Stimulated activated CD8-positive, alpha-beta memory T cell treated with anti-CD3 and anti-CD28 coated beads, Interleukin-4, amount 100 ng/mL, for 24 hours (primary cell): ENCODE measurements around the gene ADIPOQ.
A peak's percentile ranks its signal among the peaks of the same experiment; 100 is the strongest.
"Not testable (repeated sequence)": the region's sequence is repeated elsewhere in the genome, so short reads cannot be mapped to it uniquely, and the experiment has no call there.

ENCODE experiments used
- DNase-seq: peaks from one replicate; pipeline ENCODE4 v3.0.0-alpha.2; 2020; ENCODE audit warnings: low read depth

The ADIPOQ gene

DNA sequence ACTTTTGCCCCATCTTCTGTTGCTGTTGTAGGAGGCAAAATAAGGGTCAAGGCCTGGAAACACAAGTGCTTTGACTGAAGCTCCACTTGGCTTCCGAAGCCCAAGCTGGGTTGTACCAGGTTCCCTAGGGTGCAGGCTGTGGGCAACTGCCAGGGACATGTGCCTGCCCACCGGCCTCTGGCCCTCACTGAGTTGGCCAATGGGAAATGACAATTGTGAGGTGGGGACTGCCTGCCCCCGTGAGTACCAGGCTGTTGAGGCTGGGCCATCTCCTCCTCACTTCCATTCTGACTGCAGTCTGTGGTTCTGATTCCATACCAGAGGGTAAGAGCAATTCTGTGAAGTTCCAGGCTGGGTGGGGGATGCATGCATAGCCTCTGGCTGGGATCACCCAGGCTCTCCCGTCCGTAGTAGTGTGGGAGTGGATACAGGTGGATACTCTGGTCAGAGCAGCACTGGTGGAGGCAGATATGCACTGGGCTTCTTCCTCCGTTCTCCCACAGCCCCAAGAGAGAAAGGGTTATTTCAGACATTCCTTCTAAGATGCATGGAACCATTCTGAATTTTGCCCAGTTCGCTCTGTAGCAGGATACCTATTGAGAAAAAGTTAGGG lies at the start of gene ADIPOQ:
Gene ADIPOQ (plus strand): TSS at position 285 of the 613 bp plus-strand sequence. CDS start 10,349 bp downstream, outside the sequence.
- DNase-seq, result no peak

DNA sequence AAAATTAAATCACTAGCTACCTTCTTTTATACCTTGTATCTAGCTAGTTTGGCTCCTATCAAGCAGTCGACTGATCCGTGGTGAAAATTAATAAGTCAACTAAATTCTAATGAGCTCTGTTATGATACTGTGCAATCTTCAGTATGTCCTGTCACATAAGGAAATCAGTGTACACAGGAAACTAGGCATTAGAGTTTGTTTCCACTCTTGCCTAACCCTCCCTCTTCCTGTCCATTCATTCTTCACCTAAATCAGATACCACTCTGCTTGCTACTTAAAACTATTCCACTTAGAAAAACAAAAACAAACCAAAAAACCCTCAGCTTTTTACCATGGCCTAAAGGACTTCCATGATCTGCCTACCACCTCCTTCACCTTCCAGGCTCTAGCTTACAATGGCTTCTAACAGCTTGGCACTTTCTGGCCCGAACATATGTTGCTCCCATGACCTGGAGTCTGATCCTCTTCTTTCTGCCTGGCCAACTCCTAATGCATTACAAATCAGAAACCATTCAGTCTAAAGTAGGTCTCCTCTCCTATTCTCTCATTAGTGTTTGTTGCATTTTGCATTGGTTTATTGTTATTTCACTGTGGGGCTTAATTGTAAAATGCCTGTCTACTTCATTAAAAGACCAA lies 44.2 kb upstream of the ADIPOQ start:
- DNase-seq, result no peak

DNA sequence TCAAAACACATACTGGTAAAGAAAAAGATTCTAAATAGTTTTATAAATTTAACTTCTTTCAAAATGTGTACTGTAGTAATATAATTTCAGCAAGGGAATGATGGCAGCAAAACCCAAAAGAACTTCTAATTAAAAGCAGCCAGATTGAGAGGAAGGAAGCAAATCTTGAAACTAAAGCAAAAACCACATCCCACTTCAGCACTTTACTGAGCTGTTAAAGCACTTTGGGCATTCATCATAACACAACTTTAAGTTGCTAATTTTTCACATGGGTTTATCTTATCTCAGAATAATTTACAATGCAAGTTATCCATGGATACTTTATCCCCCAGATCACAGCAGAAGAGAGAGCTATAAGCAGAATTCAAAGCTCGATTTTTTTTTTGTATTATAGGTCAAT lies 42.2 kb upstream of the ADIPOQ start:
- no peak for DNase-seq

DNA sequence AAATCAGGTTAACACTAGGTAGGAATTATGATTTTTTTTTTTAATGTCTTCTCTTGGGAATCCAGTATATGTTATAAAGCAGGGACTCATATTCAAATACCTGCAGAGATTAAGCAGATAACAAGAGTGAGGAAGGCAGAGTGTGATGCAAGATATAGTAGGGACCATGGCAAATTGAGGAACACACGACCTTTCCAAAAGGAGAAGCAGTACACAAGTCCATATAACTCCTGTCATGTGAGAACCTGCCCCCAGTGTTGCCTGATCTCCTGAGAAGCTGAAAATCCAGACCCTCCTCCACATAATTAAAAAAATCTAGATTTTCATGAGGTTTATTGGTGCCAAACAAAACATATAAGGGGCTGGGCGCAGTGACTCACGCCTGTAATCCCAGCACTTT lies 39.8 kb upstream of the ADIPOQ start:
- DNase-seq, result no peak

DNA sequence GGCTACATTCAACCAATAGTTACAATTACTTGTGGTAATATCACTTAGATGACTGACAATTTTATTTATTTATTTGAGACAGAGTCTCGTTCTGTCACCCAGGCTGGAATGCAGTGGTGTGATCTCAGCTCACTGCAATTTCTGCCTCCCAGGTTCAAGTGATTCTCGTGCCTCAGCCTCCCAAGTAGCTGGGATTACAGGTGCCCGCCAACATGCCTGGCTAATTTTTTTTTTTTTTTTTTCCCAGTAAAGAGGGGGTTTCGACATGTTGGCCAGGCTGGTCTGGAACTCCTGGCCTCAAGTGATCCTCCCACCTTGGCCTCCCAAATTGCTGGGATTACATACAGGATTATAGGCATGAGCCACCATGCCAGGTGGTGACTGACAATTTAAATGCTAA lies 39.1 kb upstream of the ADIPOQ start:
- not testable (repeated sequence) for DNase-seq

DNA sequence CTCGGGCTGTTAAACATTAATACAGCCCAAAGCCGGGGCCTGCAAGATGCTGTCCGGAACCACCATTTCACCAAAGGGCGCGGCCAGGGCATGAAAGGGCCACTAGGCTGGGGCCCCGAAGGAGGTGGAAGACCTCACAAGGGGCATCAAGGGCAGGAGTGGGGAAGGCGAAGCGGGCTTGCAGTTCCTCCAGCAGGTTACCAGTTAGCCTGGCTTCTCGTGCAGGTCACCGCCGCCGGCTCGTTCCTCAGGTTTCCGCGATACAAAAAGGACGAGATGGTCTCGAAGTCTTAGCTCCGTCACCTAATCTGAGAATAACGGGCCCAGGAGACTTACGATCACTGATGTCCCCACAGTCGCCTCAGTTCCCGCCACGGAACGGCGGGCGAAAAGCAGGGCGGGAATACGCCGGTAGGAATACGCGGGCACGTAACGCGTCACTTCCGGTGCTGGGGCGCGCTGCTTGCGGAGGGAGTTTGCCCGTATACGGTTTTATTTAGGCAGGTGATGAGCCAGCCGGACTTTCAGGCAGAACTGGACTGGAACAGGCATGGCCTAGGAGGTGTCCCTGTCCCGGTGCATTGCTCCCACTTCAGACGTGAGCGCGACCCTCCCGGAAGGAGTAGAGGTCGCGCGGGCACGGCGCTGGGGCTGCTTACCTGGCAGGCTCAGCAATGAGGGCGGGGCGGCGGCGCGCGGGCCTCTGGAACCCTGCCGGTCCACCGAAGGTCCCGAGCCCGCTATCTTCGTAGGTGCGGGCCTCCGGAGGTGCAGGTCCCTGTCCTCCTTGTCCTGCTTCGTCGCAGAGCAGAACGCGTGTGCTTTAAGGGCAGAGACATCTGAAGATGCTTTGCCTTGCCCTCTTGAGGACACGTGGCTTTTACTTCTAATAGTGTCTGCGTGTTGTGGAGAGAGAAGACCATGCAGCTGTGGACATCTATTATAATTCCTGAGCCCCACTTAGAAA lies 36.1 kb upstream of the ADIPOQ start, which contains the start of gene RFC4:
Gene RFC4 (minus strand): TSS at position 394 of the 967 bp plus-strand sequence. CDS start 1,769 bp downstream, outside the sequence.
- DNase-seq, result peak; percentile 80

DNA sequence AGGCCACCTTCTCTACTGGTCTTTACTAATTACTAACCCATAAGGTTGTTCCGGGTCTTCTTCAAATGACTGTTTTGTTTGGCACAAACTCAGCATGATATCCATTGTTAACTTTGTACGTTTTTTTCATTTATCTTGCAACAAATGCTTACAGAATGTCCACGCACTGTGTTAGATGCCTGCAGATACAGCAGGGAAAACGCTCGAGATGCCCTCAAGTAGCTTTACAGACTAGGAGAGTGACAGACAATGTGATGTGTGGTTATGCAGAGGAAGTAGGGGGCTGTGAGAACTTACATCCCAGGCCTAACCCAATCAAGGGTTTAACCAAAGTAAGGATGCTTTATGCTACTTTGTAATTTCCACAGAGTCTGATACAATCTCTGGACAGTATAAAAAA lies 35.3 kb upstream of the ADIPOQ start:
- no peak for DNase-seq

DNA sequence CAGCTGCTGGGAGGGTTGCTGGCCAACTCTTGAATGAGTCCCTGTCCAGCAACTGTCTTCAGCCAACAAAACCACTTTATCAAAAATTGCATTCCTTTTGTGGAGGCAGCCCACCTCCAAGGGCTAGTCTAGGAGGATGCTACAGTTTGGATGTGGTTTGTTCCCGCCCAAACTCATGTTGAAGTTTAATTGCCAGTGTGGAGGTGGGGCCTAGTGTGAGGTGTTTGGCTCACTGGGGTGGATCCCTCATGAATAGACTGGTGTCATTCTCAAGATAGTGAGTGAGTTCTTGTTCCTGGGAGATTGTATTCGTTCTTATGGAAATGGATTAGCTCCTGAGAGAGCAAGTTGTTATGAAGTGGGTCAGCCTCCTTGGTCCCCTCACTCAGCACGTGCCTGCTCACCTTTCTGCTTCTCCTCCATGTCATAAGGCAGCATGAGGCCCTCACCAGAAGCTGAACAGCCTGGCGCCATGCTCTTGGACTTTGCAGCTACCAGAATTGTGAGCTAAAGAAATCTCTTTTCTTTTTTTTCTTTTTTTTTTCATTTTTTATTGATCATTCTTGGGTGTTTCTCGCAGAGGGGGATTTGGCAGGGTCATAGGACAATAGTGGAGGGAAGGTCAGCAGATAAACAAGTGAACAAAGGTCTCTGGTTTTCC lies 32.0 kb upstream of the ADIPOQ start:
- no peak for DNase-seq

DNA sequence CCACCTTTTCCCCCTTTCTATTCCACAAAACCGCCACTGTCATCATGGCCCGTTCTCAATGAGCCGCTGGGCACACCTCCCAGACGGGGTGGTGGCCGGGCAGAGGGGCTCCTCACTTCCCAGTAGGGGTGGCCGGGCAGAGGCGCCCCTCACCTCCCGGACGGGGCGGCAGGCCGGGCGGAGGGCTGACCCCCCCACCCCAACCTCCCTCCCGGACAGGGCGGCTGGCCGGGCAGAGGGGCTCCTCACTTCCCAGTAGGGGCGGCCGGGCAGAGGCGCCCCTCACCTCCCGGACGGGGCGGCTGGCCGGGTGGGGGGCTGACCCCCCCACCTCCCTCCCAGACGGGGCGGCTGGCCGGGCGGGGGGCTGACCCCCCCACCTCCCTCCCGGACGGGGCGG lies 31.2 kb upstream of the ADIPOQ start:
- DNase-seq, result not testable (repeated sequence)

DNA sequence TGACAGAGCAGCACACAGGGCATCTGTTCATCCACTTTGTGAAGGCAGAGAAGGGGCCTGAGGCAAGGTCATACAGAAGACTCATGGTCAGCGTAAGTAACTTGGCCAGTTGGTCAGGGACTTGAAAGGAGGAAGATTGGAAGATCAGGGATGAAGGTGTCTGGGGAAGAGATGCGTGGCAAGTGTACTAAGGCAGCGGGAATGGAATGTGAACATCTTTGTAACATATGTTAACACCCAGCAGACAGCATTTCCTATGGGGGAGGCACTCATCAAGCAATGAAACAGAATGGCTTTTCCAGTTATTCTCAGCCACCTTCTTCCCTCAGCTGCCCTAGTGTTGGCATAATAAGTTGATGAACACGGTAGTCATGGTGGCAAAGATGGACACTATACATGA lies 28.4 kb upstream of the ADIPOQ start:
- no peak for DNase-seq

DNA sequence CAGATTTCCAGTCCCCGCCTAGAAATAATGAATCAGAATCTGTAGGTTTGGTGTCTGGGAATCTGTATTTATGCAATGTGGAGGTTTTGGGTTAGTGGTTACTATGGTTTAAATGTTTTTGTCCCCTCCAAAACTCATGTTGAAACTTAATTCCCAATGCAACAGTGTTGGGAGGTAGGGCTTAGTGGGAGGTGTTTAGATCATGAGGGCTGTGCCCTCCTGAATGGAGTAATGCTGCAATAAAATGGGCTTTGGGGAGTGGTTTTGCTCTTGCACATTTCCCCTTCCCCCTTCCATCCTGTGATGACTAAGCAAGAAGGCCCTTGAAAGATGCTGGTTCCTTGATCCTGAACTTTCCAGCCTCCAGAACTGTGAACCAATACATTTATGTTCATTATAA lies 27.1 kb upstream of the ADIPOQ start:
- no peak for DNase-seq

DNA sequence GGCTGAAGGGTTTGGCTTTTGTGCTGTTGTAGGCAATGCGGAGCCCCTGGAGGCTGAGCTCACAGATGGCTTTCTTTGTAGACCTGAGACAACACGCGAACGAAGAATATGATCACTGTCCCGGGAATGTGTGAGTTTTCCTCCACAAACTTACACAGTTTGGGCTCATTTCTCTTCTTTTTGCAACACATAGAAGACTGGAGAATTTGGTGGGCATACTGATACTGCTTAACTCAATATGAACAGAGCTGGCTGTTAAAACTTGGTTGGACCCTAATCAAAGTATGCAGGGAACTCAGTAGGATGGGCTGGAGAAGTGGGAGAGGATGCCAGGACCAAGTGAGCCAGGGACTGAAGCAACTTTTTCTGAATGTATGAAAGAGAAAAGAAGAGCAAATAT lies 24.0 kb upstream of the ADIPOQ start:
- no peak for DNase-seq

DNA sequence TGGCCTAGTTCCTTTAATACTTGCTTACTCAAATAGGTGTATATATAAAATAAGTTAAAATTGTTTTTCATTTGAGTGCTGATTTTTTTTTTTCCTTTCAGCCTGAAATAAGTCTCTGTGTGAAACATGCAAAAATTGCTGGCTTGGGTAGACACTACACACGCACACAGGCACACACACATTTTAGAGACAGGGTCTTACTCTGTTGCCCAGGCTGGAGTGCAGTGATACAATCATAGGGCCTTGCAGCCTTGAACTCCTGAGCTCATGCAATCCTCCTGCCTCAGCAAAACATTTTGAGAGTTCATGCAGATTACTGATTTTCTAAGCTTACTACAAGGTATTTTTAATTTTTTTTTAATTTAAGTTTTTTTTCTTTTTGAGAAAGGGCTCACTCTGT lies 23.6 kb upstream of the ADIPOQ start:
- no peak for DNase-seq

DNA sequence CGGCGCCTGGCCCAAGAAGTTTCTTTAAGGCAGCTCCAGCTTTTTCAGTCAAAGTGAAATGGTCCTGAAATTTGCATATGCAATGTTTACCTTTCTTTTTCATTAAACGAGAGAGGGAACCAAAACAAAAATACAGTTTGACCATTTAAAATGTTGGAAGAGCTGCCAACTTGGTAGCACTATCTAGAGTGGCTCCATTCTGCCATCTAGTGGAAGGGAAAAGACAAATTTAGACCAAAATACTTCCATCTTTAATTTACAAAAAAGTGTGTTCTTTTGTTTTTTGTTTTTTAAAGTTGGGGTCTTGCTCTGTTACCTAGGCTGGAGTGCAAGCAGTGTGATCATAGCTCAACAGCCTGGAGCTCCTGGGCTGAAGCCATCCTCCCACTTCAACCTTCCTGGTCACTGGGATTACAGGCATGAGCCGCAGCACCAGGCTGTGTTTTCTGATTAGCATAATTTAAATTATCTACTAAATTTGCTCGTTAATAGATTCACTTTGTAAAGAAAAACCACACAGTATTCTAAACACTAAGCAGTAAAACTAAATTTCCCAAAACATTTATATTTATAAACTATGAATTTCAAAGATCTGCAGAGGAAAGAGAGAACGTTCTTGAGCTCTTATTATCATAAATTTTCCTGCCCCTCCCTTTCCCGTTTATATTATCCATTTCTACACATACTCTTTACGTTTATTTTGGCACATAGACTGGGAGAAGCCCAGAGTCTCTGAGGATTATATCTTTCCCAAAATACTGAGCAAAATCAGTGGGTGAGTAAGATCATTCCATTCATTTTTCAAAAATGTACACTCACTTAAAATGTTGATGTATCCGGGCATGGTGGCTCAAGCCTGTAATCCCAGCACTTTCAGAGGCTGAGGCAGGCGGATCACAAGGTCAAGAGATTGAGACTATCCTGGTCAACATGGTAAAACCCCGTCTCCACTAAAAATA lies 20.8 kb upstream of the ADIPOQ start:
- no peak for DNase-seq

DNA sequence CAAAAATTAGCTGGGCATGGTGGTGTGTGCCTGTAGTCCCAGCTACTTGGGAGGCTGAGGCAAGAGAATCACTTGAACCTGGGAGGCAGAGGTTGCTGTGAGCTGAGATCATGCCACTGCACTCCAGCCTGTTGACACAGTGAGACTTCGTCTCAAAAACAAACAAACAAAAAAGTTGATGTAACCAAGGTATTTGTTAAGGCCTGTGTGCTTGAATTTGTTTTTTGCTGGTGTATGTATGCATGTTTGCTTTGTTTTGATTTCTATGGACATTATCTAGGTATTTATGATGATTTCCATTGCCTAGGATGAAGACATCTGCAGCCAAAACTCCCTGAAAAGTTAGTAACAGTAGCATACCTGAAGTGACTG lies 20.1 kb upstream of the ADIPOQ start:
- not testable (repeated sequence) for DNase-seq

DNA sequence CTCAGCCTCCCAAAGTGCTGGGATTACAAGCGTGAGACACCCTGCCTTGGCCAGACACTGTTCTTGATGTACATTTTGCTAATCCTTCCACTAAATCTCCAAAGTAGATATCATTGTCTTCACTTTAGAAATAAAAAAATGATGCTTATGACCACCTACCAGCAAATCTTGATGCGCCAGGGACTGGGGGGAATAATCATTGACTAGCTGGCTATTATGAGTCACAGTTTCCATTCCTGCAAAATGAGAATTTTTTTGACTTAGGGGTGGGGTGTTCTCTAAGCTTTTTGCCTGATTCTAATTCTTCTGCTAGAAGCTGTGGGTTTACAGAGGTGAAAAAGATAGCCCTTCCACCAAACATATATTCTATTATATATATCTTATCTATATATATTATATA lies 19.1 kb upstream of the ADIPOQ start:
- no peak for DNase-seq

DNA sequence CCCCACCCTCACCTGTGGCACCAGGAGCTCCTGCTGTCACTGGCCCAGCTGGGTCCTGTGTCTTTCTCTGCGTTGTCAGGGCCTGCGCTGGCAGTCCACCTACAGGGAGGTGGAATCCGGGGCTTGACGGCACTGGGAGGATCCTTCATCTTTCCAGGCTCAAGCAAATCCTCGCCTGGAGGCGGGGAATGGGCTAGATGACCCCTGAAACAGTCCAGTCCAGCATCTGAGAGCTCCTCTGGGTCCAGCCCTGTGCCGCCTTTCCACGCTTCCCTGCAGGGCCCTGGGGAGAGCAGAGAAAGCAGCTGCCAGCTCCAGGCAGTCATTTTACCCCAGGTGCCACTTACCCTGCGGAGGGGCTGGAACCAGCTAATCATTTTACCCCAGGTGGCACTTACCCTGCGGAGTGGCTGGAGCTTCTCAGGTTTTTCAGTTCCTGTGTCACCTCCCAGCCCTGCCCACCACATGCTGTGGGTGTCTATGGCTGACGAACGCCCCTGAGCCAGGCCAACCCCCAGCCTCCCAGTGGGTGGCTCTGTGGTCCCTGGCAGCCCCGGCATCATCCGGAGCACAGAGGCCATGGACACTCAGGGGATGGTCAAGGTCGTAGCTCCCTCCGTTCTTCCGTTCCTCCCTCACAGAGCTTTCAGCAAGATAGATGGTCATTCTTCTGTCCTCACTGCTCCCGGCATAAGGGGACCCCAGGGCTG lies 17.9 kb upstream of the ADIPOQ start:
- DNase-seq, result no peak

DNA sequence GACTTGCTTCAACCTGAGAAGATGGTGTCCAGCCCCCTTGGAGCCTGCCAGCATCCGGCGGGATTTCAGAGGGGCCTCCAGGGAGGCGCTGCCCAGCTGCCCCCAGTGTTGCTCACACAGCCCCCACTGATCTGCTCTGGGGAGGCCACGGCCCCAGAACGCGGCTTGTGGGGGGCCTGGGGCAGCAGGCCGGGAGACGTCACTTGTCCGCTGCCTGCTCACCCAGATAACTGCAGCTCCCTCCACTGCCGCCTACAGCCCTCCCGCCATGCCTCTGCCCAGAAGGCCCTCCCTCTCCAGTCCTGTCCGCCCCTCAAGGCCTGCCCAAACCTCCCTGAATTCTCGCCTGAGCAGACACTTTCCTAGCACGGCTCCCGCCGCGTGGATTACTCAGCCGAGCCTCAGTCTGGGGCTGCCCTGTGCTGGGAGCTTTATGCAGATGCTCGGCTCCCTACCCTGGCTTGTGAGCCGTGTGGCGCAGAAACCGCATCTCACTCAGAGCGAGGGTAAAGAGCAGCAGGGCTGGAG lies 17.2 kb upstream of the ADIPOQ start:
- peak; percentile 30 for DNase-seq

DNA sequence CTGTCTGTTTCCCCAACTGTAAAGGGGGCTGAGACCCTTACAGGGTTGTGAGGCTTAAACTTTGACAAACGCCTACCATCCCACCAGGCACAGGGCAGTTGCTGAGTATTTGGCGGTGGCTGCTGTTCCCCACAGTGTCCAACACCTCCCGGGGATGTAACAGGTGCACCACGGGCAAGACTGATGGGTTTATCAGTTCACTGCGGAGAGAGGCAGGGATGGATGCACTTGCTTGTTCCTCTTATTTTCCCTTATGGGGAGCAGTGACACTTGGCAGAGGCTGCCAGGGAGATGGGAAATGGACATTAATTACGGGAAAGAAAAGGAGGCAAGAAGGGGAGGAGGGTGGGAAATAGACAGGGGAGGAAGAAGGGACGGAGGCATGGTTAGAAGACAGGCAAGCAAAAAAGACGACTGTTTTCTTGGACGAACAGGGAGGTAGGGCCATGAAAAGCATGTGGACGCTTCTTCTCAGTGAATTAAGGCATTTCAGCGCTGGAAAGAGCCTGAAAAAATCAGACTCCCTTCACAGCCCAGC lies 16.6 kb upstream of the ADIPOQ start:
- no peak for DNase-seq

DNA sequence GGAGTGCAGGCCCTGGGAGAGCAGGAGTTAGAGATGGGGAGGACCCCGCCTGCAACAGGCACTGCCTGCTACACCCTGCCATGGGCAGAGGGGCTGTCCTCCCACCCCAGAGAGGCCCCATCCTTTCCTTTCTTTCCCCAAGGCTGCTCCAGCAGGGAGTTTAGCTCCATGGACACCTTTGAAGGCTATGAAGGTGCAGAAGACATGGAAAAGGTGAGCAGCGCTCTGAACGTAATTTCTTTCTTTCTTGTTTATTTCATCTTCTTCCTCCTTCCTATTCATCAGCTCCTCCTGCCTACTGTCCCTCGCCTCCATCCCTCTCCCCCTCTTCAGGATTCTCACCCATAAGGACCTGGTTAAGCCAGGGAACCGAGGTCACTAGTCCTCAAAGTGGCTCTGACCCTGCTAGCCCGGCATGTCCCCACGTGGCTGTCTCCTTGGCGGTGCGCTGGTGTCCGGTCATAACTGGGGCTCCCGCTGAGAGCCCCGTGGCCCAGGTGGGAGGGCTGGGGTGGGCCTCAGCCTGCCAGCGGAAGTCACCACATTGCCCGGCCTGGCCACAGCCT lies 16.0 kb upstream of the ADIPOQ start:
- no peak for DNase-seq
